CD4-positive, alpha-beta T cell treated with Interleukin-4 for 4 hours (primary cell): ENCODE results near the gene GPRIN3.
"Not testable (repeated sequence)": the region's sequence is repeated elsewhere in the genome, so short reads cannot be mapped to it uniquely, and the experiment has no call there.

Source experiments
- DNase-seq: peaks from one replicate; pipeline ENCODE4 v3.0.0-alpha.2; 2020

Gene GPRIN3

GRCh38 chr4:89287945-89288344 lies 19.7 kb downstream of the GPRIN3 start:
- DNase-seq, result no peak

- no peak for DNase-seq
These were observed 21.9 kb downstream of the GPRIN3 start for GRCh38 chr4:89285745-89286144.

GRCh38 chr4:89284828-89285227 lies 22.8 kb downstream of the GPRIN3 start:
- DNase-seq, result peak; percentile 71

GRCh38 chr4:89284020-89284424 lies 23.6 kb downstream of the GPRIN3 start:
- DNase-seq, result no peak

GRCh38 chr4:89283226-89284009 lies 24.2 kb downstream of the GPRIN3 start:
- DNase-seq, result peak; percentile 86

DNA sequence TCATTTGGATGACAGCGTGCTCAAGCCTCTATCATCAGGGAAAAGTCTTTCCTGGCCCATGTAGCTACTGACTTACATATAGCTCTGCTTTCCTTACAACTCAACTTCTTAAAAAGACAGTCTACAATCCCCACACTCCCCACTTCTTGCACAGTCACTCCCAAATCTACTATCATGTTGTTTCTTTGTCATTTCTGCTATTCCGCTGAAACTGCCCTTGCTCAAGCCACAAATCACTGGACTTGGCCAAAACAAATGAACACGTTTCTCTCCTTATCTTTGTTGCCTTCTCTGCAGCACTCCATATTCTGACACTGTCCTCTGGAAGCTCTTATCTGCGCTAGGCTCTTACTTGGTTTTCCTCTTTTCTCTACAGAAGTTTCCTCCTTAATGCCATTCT lies 28.2 kb downstream of the GPRIN3 start:
- DNase-seq, result no peak

DNA sequence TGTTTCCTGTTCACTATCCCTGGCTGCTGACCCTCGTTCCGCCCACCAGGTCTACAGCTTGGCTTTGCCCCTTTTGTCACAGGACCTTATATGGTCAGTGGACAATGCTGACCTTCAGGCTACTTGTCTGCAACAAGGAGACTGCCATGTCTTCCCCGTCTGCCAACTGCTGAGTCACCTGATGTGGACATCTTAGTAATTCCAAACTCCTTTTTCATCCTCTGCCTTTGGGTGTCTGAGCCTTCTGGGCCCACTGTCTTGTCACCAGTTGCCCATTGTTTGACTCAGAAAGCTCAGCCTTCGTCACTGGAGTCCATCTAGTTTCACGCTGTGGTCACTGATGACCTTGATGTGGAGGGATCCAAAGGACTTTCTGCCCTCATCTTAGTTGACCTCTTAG lies 30.2 kb downstream of the GPRIN3 start:
- DNase-seq, result no peak

- DNase-seq, result no peak
These were observed 31.3 kb downstream of the GPRIN3 start for GRCh38 chr4:89276296-89276695.

DNA sequence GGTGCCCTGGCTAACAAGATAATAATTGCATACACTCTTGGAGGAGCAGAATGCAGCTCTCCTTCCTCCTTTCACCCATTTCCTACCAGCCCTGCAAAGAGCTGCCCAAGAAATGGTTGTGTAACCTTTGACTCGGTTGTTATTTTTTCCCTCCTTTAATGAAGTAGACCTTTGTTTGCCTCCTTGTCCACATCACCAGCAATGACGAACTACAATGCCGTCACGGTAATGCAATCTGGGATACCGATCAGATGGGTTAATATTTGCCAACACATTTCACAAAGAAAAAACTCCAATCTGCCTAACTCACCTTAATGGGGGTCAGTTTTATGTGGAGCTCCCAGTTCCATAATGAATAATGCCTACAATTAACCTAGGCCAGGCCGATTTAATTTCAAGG lies 32.0 kb downstream of the GPRIN3 start:
- DNase-seq, result no peak

GRCh38 chr4:89273741-89274141 lies 33.9 kb downstream of the GPRIN3 start:
- no peak for DNase-seq

DNA sequence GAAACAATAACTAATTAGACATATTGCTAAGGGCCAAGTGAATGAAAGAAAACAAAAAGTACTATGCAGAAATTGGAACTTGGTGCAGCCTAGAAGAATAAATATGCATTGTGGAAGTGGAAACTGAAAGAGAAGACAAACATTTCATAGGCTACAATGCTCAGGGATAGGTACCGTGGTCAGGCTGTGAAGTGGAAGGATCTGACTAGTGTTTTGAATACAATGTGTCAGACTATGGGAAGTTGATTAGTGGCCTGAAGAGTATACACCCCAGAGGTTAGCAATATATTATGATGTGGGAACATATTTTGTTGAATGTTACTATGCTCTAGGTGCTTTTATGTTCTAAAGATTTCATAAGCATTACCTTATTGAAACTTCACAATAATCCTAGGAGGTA lies 36.8 kb downstream of the GPRIN3 start:
- DNase-seq, result no peak

GRCh38 chr4:89269121-89269666 lies 38.4 kb downstream of the GPRIN3 start:
- no peak for DNase-seq

GRCh38 chr4:89268679-89269078 lies 38.9 kb downstream of the GPRIN3 start:
- no peak for DNase-seq

DNA sequence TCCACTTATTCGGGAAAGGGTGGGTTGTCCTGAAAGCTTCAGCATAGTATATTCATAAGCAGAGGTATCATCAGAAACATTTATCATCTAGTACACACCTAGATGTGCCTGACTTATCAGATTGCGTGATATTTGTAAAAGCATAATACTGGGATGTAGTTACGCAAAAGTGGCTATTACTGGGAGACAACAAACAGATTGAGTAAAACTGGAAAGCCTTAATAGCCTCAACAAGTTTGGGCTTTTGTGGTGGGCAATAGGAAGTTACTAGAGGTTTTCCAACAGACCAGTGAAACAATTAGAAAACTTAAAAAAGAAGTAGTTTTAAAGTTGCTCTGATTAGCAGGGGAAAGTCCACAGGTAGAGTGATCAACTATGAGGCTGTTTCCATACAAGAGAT lies 39.8 kb downstream of the GPRIN3 start:
- DNase-seq, result no peak

GRCh38 chr4:89267392-89267791 lies 40.2 kb downstream of the GPRIN3 start:
- no peak for DNase-seq

DNA sequence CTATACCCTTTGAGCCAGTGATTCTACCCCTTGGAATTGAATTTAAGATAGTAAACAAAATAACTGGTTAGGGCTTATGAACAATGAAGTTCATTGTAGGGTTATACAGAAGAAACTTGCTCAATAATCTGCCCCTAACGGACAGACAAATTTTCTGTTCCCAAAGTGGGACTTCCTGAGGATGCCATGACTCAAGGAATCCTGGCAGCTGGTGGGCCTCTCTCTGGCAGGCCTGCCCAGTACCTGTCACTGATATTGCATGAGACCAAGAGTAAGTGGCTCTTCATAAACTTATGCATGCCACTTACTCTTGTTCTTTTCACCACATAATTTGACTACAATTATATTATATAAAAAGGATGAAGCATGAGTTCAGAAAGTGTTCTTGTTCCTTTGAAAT lies 41.5 kb downstream of the GPRIN3 start:
- DNase-seq, result no peak

GRCh38 chr4:89263265-89263664 lies 44.3 kb downstream of the GPRIN3 start:
- no peak for DNase-seq

- DNase-seq, result no peak
These were observed 48.1 kb downstream of the GPRIN3 start for GRCh38 chr4:89259301-89260028.

DNA sequence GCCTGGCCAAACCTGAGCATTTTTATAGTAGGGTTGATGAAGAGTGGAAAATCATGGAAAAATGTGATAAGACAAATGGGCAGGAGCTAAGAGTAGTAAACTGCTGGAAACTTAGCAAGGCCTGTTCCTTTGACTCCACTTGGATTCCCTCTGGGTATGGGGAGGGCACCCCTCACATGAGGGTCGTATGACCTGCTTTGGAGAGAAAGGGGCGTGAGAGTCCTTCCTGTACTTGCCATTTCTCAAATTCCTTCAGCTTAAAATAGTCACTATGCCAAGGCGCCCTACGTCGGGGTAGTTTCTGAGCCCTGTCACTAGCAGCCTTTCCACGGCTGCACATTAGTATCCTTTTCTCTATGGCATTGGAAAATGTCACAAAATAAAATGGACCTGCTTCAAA lies 49.1 kb downstream of the GPRIN3 start:
- DNase-seq, result no peak

DNA sequence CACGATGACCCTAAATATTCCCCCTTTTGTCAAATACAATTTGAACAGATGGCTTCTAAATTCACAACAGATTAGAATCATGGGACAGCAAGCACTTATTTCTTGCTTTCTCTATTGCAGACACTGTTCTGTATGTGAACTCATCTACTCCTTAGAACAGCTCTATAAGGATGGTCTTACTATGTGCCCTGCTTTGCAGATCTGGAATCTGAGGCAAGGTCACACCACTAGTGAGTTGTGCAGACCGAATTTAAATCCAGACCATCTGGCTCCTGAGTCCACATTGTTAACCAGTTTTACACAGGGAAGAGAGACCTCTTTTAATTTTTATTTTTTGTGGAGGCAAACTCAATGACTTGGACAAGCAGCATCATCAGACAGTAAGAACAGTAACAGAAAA lies 50.2 kb downstream of the GPRIN3 start:
- no peak for DNase-seq

DNA sequence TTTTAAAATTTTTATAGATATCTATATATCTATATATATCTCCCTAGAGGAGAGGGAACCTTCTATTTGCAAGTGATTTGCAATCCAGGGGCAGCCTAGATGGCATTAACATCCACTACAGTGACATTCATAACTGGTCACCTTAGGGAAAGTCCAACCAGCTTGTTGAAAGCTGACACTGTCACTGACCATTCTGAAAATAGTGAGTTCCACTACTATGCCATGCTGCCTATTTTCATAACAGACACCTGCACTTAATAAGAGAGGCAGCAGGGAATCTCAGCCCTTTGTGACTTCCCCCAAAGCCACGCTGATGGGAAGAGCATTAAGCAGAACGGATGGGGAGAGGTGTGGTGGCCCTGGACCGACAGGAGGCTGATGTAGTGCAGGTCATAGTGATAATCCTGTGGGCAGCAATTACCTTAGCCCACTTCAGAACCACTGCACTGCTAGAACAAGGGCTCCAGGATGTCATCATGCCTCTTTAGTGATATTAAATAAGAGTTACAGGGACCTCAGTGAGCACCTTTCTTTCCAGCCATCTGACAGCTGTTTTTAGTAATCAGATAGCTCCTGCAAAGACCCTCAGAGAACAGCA lies 51.3 kb downstream of the GPRIN3 start:
- DNase-seq, result no peak

- DNase-seq, result peak; percentile 40
These were observed 52.8 kb downstream of the GPRIN3 start for GRCh38 chr4:89254847-89255246.

DNA sequence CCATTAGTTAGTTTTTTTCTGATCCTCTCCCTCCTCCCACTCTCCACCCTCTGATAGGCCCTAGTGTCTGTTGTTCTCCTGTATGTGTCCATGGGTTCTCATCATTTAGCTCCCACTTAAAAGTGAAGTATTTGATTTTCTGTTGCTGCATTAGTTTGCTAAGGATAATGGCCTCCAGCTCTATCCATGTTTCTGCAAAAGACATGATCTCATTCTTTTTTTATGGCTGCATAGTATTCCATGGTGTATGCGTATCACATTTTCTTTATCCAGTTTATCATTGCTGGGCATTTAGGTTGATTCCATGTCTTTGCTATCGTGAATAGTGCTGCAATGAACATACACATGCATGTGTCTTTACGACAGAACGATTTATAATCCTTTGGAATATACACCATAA lies 53.3 kb downstream of the GPRIN3 start:
- not testable (repeated sequence) for DNase-seq

GRCh38 chr4:89253935-89254334 lies 53.7 kb downstream of the GPRIN3 start:
- DNase-seq, result no peak
